Measurements from ENCODE around the gene PRKN. TPM values are rescaled to one million over a fixed set of nuclear protein-coding genes. Genes with fewer than 3 reads are reported as not detected.

Gene PRKN
- total RNA-seq, 1 donor from 2014 or later: not detected

DNA sequence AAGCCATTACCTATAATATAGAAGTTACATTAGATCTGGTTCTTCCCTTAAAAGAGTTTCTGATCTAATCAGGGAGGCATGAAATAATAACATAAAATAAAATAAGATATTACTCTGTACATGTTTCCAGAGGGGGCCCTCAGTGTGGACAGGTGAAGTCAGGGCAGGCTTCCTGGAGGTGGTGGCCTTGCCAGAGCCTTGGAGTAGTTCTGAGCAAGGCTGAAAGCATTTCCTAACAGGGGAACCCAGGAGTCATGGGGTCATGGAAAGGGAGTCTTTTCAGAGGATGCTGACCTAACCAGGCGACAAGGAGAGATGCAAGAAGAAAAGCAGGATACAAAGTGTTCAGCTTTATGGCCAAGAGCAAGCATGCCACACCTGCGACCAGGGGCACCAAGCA, 982.4 kb downstream of the PRKN start:
- Mint-ChIP-seq H3K27me3 (ENCODE audit: low read depth) (no peaks in the 10 kb centered on the region), H3K9me3 (no peaks in the 10 kb centered on the region), H3K36me3 (ENCODE audit: low read depth) (no peaks in the 10 kb centered on the region), H3K27ac (no peak overlapping the region), H3K4me3 (ENCODE audit: low read depth) (no peak overlapping the region), H3K4me1 (ENCODE audit: low read depth) (no peaks in the 10 kb centered on the region)
- DNase-seq (ENCODE audit: low spot score): no peak
- intact Hi-C loops (cut with micrococcal nuclease): no loop called here

DNA sequence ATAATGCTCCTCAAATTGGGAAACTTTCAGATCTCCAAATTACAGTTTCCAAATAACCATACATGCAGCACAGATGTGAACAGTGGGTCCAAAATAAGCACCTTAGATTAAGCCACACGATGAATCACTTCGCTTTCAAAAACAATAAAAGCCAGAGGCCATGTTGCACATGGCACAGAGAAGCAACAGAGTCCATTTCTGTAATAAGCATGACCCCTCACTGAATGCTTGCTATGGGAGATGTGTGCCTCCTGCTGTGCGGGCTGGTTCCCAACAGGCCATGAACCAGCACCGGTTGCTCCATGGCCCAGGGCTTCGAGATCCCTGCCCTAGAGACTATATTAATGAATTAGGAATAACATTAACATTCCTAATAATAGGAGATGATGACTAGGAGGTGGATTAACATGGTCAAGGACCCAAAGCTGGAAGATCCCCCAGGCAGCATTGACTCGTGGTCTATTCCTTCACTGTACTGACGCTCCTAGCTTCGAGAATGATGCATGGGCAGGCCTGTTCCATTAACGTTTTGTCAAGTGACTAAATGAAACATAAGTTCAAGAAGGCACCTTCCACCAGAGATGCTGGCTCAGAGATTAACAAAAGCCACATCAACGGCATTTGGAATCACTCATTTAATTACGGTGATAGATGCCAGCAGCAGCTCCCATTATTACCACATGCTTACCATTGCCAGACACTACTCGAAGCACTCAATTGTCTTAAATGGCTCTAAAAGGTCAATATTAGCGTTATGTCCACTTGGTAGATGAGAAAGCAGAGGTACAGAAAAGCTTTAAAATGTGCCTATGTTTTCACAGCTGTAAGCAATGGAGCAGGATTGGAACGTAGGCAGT, 983.1 kb downstream of the PRKN start:
- H3K27me3 Mint-ChIP-seq (ENCODE audit: low read depth): no peaks in the 10 kb centered on the region
- H3K27ac Mint-ChIP-seq: no peak overlapping the region
- no peaks in the 10 kb centered on the region for H3K36me3 Mint-ChIP-seq (ENCODE audit: low read depth)
- no peaks in the 10 kb centered on the region for H3K4me1 Mint-ChIP-seq (ENCODE audit: low read depth)
- intact Hi-C loops (cut with micrococcal nuclease): no loop called here
- H3K4me3 Mint-ChIP-seq (ENCODE audit: low read depth): no peak overlapping the region
- H3K9me3 Mint-ChIP-seq: no peaks in the 10 kb centered on the region
- DNase-seq (ENCODE audit: low spot score): no peak

DNA sequence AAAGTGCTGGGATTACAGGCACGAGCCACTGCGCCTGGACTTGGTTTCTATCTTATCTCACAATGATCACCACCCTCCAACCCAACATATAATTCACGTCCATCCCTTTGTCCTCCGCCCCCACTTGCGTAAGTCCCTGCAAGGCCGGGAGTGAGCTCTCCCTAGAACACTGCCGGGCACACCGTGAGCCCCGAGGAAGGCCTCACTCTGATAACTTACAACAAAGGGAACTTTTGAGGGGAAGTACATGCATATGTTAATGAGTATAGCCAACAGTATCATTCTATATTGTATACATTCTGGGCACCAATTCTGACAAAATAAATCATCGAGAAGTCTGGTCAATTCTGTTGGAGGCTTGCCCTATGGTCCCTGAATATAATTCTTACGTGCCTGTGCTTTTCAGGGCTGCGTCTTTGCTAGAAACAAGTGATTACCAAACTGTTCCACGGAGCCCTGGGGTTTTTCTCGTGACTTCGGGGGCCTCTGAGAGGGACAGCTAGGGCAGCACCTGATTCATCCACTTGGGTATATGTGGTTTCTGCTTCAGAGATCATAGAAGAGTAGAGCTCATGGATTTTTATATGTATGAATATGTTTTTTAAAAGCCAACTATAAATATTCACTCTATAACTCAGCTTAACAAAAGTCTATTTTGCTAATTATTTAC, 983.9 kb downstream of the PRKN start:
- no peaks in the 10 kb centered on the region for H3K9me3 Mint-ChIP-seq
- H3K36me3 Mint-ChIP-seq (ENCODE audit: low read depth): no peaks in the 10 kb centered on the region
- no peak for DNase-seq (ENCODE audit: low spot score)
- intact Hi-C loops (cut with micrococcal nuclease): no loop called here
- H3K4me1 Mint-ChIP-seq (ENCODE audit: low read depth): no peaks in the 10 kb centered on the region
- H3K4me3 Mint-ChIP-seq (ENCODE audit: low read depth): no peak overlapping the region
- H3K27me3 Mint-ChIP-seq (ENCODE audit: low read depth): no peaks in the 10 kb centered on the region
- H3K27ac Mint-ChIP-seq: no peak overlapping the region

DNA sequence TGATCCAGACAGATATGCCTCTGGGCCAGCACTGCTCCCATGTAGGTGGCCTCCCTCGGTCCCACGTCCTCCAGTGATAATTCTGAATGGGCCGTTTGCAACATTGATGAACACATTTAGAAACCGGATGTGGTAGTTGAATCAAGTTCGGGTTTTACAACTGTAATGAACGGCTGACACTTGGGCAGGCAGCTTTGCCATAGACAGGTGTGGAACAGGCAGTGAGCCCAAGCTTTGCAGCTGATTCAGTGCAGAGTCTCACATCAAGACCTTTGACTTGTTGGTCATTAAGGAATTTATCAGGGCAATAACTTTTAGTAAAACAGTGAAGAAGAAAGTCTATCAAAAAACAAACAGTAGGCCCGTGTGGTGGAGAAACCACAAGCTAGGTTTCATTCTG, 987.1 kb downstream of the PRKN start:
- no peaks in the 10 kb centered on the region for H3K4me1 Mint-ChIP-seq (ENCODE audit: low read depth)
- intact Hi-C loops (cut with micrococcal nuclease): no loop called here

DNA sequence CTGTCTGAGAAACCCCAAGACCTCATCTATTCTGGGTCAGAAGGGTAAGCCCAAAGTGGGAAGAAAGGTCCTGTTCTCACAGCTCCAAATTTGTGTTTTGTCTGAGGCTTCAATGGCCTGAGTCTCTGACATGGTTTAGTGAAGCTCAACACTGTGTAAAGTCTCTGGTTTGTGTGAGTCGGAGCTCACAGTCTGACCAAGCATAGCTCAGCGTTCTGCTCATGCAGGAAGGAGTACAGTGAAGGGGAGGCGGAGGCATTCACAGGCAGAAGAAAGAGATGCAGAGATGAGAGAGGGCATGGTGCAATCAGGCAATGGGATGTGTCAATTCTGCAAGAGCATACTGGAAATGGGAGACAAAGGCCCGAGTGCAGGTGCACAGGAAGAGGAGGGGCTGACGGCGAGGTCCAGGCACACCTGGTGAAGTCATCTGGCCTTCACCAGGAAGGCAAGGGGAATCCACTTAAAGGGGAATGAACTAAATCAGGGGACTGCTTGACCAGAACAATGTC, 990.7 kb downstream of the PRKN start:
- Mint-ChIP-seq H3K9me3 (no peaks in the 10 kb centered on the region), H3K4me1 (ENCODE audit: low read depth) (no peaks in the 10 kb centered on the region), H3K36me3 (ENCODE audit: low read depth) (no peaks in the 10 kb centered on the region), H3K4me3 (ENCODE audit: low read depth) (no peak overlapping the region), H3K27me3 (ENCODE audit: low read depth) (no peaks in the 10 kb centered on the region), H3K27ac (no peak overlapping the region)
- DNase-seq (ENCODE audit: low spot score): no peak
- intact Hi-C loops (cut with micrococcal nuclease): no loop called here

More for the DNA sequence above, 987.1 kb downstream of the PRKN start:
- Mint-ChIP-seq H3K9me3 (no peaks in the 10 kb centered on the region), H3K36me3 (ENCODE audit: low read depth) (no peaks in the 10 kb centered on the region), H3K4me3 (ENCODE audit: low read depth) (no peak overlapping the region), H3K27ac (no peak overlapping the region), H3K27me3 (ENCODE audit: low read depth) (no peaks in the 10 kb centered on the region)
- DNase-seq (ENCODE audit: low spot score): no peak

- Mint-ChIP-seq H3K4me3 (ENCODE audit: low read depth) (no peak overlapping the region), H3K4me1 (ENCODE audit: low read depth) (no peaks in the 10 kb centered on the region), H3K9me3 (no peaks in the 10 kb centered on the region), H3K27me3 (ENCODE audit: low read depth) (no peaks in the 10 kb centered on the region), H3K27ac (no peak overlapping the region), H3K36me3 (ENCODE audit: low read depth) (no peaks in the 10 kb centered on the region)
- intact Hi-C loops (cut with micrococcal nuclease): no loop called here
- no peak for DNase-seq (ENCODE audit: low spot score)
Observed at GRCh38 chr6:161736326-161736725, 991.2 kb downstream of the PRKN start.

GRCh38 chr6:161732594-161732993, 995.0 kb downstream of the PRKN start:
- no peaks in the 10 kb centered on the region for H3K27me3 Mint-ChIP-seq (ENCODE audit: low read depth)

DNA sequence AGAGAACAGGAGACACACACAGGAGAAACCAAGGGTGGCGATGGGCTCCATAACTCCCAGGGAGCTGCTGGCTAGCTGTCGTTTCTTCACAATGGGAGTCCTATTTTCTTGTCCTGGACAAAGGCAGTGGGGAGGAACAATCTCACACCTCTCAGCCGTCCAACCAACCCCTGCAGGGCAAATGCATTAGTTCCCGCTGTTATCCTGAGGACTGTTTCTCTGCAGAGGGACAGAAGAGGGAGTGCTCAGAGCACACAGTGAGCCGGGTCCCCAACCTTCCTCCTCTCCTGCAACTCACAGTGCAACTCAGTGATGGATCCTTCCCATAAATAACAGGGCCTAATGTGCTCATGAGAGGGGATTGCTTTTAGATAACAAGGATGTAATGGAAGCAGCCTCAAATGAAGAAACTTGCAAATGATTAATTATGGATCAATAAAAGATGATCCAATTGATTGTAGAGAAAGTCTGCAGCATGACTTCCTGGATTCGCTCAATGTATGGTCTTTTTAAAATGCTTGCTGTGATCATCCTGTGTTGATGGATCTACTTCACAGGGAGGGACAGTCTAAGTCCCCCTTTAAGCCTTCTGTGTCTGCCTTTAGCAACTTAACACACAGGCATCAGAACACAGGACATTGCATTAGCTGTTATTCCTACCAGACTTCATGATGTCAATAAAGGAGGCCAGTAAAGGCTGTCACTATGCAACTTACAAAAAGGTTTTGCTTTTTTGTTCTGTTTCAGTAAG, 1000.3 kb downstream of the PRKN start:
- H3K9me3 Mint-ChIP-seq: peaks cover 7% of the 10 kb centered on the region
- H3K36me3 Mint-ChIP-seq (ENCODE audit: low read depth): no peaks in the 10 kb centered on the region
- intact Hi-C loops (cut with micrococcal nuclease): no loop called here
- no peaks in the 10 kb centered on the region for H3K27me3 Mint-ChIP-seq (ENCODE audit: low read depth)
- no peak overlapping the region for H3K4me3 Mint-ChIP-seq (ENCODE audit: low read depth)
- H3K27ac Mint-ChIP-seq: no peak overlapping the region
- DNase-seq (ENCODE audit: low spot score): no peak
- no peaks in the 10 kb centered on the region for H3K4me1 Mint-ChIP-seq (ENCODE audit: low read depth)

More at GRCh38 chr6:161732594-161732993, 995.0 kb downstream of the PRKN start:
- no peaks in the 10 kb centered on the region for H3K4me1 Mint-ChIP-seq (ENCODE audit: low read depth)
- no peak overlapping the region for H3K4me3 Mint-ChIP-seq (ENCODE audit: low read depth)
- peaks cover 7% of the 10 kb centered on the region for H3K9me3 Mint-ChIP-seq
- DNase-seq (ENCODE audit: low spot score): no peak
- no peak overlapping the region for H3K27ac Mint-ChIP-seq
- H3K36me3 Mint-ChIP-seq (ENCODE audit: low read depth): no peaks in the 10 kb centered on the region
- intact Hi-C loops (cut with micrococcal nuclease): no loop called here

DNA sequence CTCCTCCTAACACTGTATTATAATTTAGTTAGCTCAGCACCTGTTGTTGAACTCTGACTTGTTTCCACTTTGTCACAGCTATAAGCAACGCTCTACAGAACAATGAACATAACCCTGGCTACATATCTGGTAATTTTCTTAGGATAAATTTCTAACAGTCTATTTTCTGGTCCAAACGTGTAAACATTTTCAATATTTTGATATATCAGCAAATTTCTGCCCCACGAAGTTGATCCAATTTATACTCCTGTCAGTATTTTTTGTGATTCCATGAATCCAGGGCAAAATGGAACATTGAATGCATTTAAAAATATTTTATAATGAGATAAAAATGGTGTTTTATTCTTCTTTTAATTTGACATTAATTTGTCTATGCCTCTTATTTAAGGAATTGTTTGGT, 1005.2 kb downstream of the PRKN start:
- intact Hi-C loops (cut with micrococcal nuclease): no loop called here
- Mint-ChIP-seq H3K4me1 (ENCODE audit: low read depth) (no peaks in the 10 kb centered on the region), H3K9me3 (no peaks in the 10 kb centered on the region), H3K36me3 (ENCODE audit: low read depth) (no peaks in the 10 kb centered on the region), H3K27me3 (ENCODE audit: low read depth) (no peaks in the 10 kb centered on the region), H3K4me3 (ENCODE audit: low read depth) (no peak overlapping the region), H3K27ac (no peak overlapping the region)
- DNase-seq (ENCODE audit: low spot score): no peak

- H3K4me1 Mint-ChIP-seq (ENCODE audit: low read depth): no peaks in the 10 kb centered on the region
- intact Hi-C loops (cut with micrococcal nuclease): no loop called here
Observed at GRCh38 chr6:161721511-161721910, 1006.1 kb downstream of the PRKN start.

GRCh38 chr6:161716176-161716575, 1011.4 kb downstream of the PRKN start:
- no peak for DNase-seq (ENCODE audit: low spot score)
- Mint-ChIP-seq H3K4me1 (ENCODE audit: low read depth) (no peaks in the 10 kb centered on the region), H3K4me3 (ENCODE audit: low read depth) (no peak overlapping the region), H3K9me3 (no peaks in the 10 kb centered on the region), H3K27me3 (ENCODE audit: low read depth) (no peaks in the 10 kb centered on the region), H3K36me3 (ENCODE audit: low read depth) (no peaks in the 10 kb centered on the region), H3K27ac (no peak overlapping the region)
- intact Hi-C loops (cut with micrococcal nuclease): no loop called here

More at GRCh38 chr6:161721511-161721910, 1006.1 kb downstream of the PRKN start:
- no peaks in the 10 kb centered on the region for H3K9me3 Mint-ChIP-seq
- H3K36me3 Mint-ChIP-seq (ENCODE audit: low read depth): no peaks in the 10 kb centered on the region
- no peaks in the 10 kb centered on the region for H3K27me3 Mint-ChIP-seq (ENCODE audit: low read depth)
- no peak overlapping the region for H3K27ac Mint-ChIP-seq
- H3K4me3 Mint-ChIP-seq (ENCODE audit: low read depth): no peak overlapping the region
- no peak for DNase-seq (ENCODE audit: low spot score)

DNA sequence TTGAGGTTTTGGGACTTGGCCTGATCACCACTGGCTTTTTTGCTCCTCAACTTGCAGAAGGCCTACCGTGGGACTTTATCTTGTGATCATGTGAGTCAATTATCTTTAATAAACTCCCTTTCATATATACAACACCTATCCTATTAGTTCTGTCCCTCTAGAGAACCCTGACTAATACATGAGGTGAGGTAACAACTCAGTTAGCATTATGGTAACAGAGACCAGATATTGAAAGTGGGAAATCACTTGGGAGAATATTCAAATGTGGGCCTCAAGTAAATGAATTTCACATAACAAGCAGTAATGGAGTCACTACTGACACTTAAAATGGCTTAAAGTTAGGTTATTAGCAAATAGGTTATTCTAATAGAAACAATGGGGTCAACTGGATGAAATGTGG, 1015.6 kb downstream of the PRKN start:
- H3K27me3 Mint-ChIP-seq (ENCODE audit: low read depth): no peaks in the 10 kb centered on the region
- H3K36me3 Mint-ChIP-seq (ENCODE audit: low read depth): no peaks in the 10 kb centered on the region
- DNase-seq (ENCODE audit: low spot score): no peak
- H3K4me1 Mint-ChIP-seq (ENCODE audit: low read depth): no peaks in the 10 kb centered on the region
- no peak overlapping the region for H3K27ac Mint-ChIP-seq
- no peak overlapping the region for H3K4me3 Mint-ChIP-seq (ENCODE audit: low read depth)
- intact Hi-C loops (cut with micrococcal nuclease): no loop called here
- no peaks in the 10 kb centered on the region for H3K9me3 Mint-ChIP-seq

DNA sequence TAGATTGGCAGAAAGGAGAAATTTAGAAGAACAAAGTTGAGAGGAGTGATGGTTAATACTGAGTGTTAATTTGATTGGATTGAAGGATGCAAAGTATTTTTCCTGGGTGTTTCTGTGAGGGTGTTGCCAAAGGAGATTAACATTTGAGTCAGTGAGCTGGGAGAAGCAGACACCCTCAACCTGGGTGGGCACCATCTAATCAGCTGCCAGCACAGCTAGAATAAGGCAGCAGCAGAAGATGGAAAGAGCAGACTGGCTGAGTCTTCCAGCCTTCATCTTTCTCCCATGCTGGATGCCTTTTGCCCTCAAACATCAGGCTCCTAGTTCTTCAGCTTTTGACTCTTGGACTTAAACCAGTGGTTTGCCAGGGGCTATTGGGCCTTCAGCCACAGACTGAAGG, 1016.1 kb downstream of the PRKN start:
- no peak overlapping the region for H3K27ac Mint-ChIP-seq
- intact Hi-C loops (cut with micrococcal nuclease): no loop called here
- H3K27me3 Mint-ChIP-seq (ENCODE audit: low read depth): no peaks in the 10 kb centered on the region
- H3K4me1 Mint-ChIP-seq (ENCODE audit: low read depth): no peaks in the 10 kb centered on the region
- H3K36me3 Mint-ChIP-seq (ENCODE audit: low read depth): no peaks in the 10 kb centered on the region
- no peak for DNase-seq (ENCODE audit: low spot score)
- no peak overlapping the region for H3K4me3 Mint-ChIP-seq (ENCODE audit: low read depth)
- H3K9me3 Mint-ChIP-seq: no peaks in the 10 kb centered on the region
